Amygdala (tissue), 56 donors: ENCODE measurements around the gene KRTAP4-6.
"Not testable (repeated sequence)": the region's sequence is repeated elsewhere in the genome, so short reads cannot be mapped to it uniquely, and the experiment has no call there.

Experiments
- DNase-seq, 56 donors: peaks; one replicate each; lab custom pipeline; 2025; lab: John Stamatoyannopoulos, UW

The KRTAP4-6 gene

GRCh38 chr17:41148971-41149651, 8.8 kb upstream of the KRTAP4-6 start:
- not testable (repeated sequence) for DNase-seq

GRCh38 chr17:41147531-41148204, 7.3 kb upstream of the KRTAP4-6 start:
- no peak for DNase-seq

DNA sequence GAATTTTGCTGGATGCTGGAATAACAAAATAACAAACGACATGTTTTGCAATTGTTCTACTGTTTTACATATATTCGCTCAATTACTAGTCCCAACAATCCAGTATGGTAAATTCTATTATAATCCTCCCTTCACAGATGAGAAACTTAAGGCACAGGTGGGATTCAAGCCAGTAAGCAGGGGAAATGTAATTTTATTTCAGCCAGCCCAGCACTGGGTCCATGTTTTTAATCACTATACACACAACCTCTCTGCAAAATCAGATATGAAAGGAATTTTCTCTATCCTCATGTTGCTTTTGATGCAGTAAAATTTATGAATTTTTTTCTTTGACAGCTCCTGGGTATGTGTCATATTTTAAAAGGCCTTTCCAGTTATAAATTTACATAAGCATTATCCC, 4.9 kb upstream of the KRTAP4-6 start:
- no peak for DNase-seq

- no peak for DNase-seq
These were observed 4.5 kb upstream of the KRTAP4-6 start for GRCh38 chr17:41144846-41145245.

DNA sequence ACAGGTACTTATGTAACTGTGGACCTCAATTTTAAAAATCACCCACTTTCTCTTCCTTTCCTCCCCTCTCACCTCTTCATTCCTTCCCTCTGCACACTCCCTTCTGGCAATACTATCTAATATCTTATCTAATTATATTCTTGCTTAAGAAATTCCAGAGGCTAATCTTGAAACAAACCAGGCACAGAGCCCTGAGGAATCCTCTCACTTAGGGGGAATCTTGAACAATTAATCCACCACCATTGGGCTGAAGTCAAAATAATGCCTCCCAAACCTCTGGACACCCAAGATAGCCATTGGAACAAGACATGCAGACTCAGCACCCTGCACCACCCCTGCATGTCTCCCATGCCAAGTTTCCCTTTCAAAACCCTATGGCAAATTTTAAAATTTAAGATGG, 1.0 kb upstream of the KRTAP4-6 start:
- no peak for DNase-seq

GRCh38 chr17:41139865-41140264, 479 bp downstream of the KRTAP4-6 start:
- DNase-seq, result not testable (repeated sequence)

DNA sequence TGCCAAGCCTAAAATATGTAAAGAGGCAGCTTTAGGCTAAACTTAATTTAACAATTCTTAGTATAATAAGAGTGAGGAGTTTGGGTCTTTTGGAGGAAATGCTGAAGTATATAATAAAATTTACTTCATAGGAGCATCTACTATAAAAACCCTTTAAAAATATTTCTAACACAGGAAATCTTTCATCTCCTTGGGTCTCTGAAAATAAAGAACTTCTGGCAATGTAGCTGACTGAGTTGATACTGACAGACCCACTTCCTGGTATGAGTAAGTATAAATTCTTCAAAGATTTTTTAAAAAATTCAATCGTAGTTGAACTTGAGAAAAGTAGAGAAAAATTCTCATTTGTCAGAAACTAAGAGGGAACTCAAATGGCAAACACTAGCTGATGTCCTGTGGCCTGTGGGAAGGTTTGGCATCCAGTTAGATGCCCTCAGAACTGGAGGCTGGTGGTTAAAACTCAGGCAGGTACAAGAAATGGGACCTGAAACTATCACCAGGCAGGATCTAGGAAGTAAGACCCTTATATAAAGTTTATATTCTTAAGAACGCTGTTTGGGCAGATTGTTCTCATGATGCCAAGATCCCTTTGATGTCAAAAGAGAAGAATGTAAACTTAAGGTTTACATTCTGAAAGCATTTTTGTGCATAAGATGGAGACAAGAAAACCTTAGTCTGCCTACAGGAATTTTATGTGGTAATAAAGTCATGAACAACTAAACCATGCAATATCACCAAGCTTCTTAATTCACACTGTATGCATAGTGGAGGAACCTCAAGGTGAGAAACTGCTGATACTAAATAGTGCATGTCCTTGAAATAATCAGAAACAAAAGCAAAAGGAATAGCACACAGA, 6.2 kb downstream of the KRTAP4-6 start:
- DNase-seq, result no peak

GRCh38 chr17:41131979-41132378, 8.4 kb downstream of the KRTAP4-6 start:
- no peak for DNase-seq

DNA sequence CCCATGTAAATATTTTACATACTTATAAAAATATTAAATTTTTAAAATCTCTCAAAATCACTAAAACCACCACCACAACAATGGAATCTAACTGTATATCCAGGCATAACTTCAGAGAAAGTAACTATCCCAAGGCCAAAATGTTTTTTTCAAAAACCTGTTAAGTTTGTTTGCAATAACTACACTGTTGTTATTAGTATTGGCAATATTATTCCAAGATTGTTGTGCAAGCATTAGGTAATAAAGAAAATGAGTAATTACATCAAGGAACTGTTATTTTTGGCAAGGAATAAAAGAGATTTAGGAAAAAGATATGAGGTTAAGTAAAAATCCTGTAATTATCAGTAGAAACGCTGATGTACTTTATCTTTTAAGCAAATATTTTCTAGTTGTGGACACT, 13.0 kb downstream of the KRTAP4-6 start:
- DNase-seq, result no peak

- no peak for DNase-seq
These were observed 13.9 kb downstream of the KRTAP4-6 start for GRCh38 chr17:41126412-41126811.

GRCh38 chr17:41125064-41125463, 15.3 kb downstream of the KRTAP4-6 start:
- DNase-seq, result no peak

- DNase-seq, result not testable (repeated sequence)
These were observed 16.4 kb downstream of the KRTAP4-6 start, which contains the start of gene KRTAP4-12 for GRCh38 chr17:41123991-41124371. KRTAP4-12 (minus strand) TSS chr17:41124182; CDS start chr17:41124122, 60 bp downstream.

DNA sequence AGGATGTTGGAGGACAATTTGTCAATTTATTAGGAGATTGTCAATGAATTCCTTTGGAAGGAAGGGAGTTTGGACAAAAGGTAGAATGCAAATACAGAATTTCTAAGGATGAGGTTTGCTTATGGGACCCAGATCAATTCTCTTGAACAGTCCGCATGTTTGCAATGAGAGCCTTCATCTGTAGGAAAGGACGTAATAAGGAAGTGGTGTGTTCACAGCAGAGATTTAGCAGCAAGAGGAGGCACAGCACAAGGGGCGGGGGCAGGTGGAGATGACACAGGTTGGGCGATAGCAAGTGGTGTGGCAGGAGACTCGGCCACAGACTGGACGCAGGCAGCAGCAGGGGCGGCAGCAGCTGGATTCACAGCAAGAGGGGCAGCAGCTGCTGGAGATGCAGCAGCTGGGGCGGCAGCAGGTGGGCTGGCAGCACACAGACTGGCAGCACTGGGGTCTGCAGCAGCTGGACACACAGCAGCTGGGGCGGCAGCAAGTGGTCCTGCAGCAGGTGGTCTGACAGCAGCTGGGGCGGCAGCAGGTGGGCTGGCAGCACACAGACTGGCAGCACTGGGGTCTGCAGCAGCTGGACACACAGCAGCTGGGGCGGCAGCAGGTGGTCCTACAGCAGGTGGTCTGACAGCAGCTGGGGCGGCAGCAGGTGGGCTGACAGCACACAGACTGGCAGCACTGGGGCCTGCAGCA, 16.9 kb downstream of the KRTAP4-6 start:
- DNase-seq, result not testable (repeated sequence)

- DNase-seq, result no peak
These were observed 18.6 kb downstream of the KRTAP4-6 start for GRCh38 chr17:41121742-41122141.

- DNase-seq, result not testable (repeated sequence)
These were observed 20.4 kb downstream of the KRTAP4-6 start for GRCh38 chr17:41119696-41120690.

GRCh38 chr17:41118721-41119120, 21.6 kb downstream of the KRTAP4-6 start:
- no peak for DNase-seq

DNA sequence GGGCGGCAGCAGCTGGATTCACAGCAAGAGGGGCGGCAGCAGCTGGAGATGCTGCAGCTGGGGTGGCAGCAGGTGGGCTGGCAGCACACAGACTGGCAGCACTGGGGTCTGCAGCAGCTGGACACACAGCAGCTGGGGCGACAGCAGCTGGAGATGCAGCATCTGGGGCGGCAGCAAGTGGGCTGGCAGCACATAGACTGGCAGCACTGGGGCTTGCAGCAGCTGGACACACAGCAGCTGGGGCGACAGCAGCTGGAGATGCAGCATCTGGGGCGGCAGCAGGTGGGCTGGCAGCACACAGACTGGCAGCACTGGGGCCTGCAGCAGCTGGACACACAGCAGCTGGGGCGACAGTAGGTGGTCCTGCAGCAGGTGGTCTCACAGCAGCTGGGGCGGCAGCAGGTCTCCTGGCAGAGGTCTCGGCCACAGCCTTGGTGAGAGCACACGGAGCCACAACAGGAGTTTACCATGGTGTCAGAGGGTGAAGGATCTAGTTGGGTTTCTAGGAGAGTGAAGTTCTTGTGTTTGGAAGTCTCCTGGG, 22.4 kb downstream of the KRTAP4-6 start, which contains the start of gene KRTAP4-11:
Gene KRTAP4-11 (minus strand): TSS at position 528 of the 541 bp plus-strand sequence. CDS start 58 bp downstream, at position 470.
- DNase-seq, result not testable (repeated sequence)

DNA sequence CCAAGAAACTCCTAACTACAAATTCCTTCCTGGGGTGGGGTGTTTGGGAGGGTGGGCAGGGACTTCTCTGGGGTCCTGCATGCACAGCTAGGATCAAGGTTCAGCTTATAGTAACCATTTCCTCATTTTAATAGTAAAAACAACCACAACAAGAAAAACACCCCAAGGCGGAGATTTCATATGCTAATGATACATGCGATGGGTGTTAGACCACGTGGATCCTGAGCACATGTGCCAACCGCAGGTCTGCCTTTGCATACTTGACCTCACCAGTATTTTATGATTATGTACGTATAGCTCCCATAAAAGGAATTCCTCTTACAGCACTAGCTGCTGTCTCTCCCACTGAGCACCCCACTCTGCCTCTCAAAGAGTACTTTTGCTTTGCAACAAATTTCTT, 24.0 kb downstream of the KRTAP4-6 start:
- DNase-seq, result no peak
